ENCODE measurements around the gene SGPP1. TPM values are rescaled to one million over a fixed set of nuclear protein-coding genes. Genes with fewer than 3 reads are reported as not detected.

The SGPP1 gene
- total RNA-seq, 1 experiment from 2014 or later = 17.7 TPM

DNA sequence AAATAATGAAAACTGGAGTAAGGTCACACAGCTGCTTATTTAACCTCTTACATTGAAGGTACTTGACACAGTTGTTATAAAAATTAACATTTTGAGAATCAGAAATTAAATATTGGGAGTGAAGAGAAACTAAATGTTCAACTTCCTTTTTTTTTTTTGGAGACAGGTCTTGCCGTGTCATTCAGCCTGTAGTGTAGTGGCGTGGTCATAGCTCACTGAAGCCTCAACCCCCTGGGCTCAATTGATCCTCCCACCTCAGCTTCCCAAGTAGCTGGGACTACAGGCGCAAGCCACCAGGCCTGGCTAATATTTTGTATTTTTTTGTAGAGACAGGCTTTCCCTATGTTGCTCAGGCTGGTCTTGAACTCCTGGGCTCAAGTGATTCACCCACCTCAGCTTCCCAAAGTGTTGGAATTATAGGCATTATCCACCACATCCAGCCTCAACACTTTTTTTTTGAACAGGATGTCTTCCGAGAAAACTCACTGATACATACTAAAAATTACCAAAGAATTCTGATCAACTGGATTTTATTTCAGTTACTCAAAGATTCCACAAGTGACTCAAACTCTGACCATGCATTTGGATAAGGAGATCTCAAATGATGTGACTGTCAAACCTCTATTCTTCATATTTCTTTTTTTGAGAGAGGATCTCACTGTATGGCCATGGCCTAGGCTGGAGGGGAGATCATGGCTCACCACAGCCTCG lies 35.4 kb downstream of the SGPP1 start:
- no peak for TF ChIP-seq JUND (IDR thresholded peaks at IDR 0.05)
- no peak for TF ChIP-seq POLR2AphosphoS5 (IDR thresholded peaks at IDR 0.05; ENCODE audit: low read depth, low read length)
- POLR2A ChIA-PET = no interaction called here
- Histone ChIP-seq H3K4me1 (ENCODE audit: control insufficient read depth in 1 of 2, insufficient read depth in 2 of 2, low read length in 2 of 2) (no peaks in the 10 kb centered on the region; a peak in 1 of 4 replicates), H3K27me3 (ENCODE audit: insufficient read depth, low read length) (no peaks in the 10 kb centered on the region), H3K27ac (ENCODE audit: low read depth, low read length) (no peak overlapping the region), H2AFZ (ENCODE audit: low read depth, low read length, poor library complexity, severe bottlenecking) (no peak overlapping the region), H3K9ac (ENCODE audit: low read length) (no peak overlapping the region), H4K20me1 (ENCODE audit: insufficient read depth) (no peaks in the 10 kb centered on the region), H3K9me2 (ENCODE audit: insufficient read depth) (no peaks in the 10 kb centered on the region), H3K4me2 (ENCODE audit: low read length) (no peak overlapping the region), H3K79me2 (ENCODE audit: insufficient read depth, low read length) (no peaks in the 10 kb centered on the region), H3K36me3 (ENCODE audit: control insufficient read depth in 1 of 2, insufficient read depth in 2 of 2, low read length in 2 of 2) (0 out of 4 replicates have a peak, but pooled peaks cover 0 to 3% of the 10 kb centered on the region in 2 experiments), H3K9me3 (ENCODE audit: control insufficient read depth in 1 of 2, insufficient read depth in 1 of 2, low read depth in 1 of 2, low read length in 2 of 2) (no peaks in the 10 kb centered on the region), H3K4me3 (replicated peaks in 1 of 2; ENCODE audit: low read depth in 1 of 2, low read length in 2 of 2) (no peak overlapping the region)
- CTCF ChIA-PET = no interaction called here
- DNase-seq (ENCODE audit: low read depth, low spot score) = no peak
- no peak for ATAC-seq
- intact Hi-C loops (cut with micrococcal nuclease) = no loop called here
- no TSS peak for BruUV-seq (replicated peaks)
- RAD21 ChIA-PET (ENCODE audit: low non-redundant PET in 1 of 2, low total read pairs in 2 of 2, uncharacterized antibody in 2 of 2, unreplicated experiment in 2 of 2) = no interaction called here

DNA sequence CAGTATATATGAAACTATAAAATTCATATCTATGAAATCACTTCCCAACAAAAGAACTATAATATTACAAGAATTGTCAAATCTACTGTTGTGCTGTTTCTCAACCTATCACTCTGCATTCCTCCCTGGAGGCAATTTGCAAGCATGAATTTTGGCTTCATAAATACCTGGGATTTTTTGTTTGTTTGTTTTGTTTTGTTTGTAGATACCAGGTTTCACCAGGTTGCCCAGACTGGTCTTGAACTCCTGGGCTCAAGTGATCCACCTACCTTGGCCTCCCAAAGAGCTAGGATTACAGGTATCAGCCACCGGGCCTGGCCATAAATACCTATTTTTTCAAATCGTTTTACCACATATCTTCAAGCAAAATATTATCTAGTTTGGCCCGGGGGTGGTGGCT lies 38.7 kb downstream of the SGPP1 start:
- Histone ChIP-seq H3K9me2 (ENCODE audit: insufficient read depth) (no peaks in the 10 kb centered on the region), H3K4me3 (replicated peaks in 1 of 2; ENCODE audit: low read depth in 1 of 2, low read length in 2 of 2) (no peak overlapping the region), H3K36me3 (ENCODE audit: control insufficient read depth in 1 of 2, insufficient read depth in 2 of 2, low read length in 2 of 2) (peaks cover 0 to 6% of the 10 kb centered on the region in 2 experiments; a peak in 1 of 4 replicates), H3K9me3 (ENCODE audit: control insufficient read depth in 1 of 2, insufficient read depth in 1 of 2, low read depth in 1 of 2, low read length in 2 of 2) (no peaks in the 10 kb centered on the region), H3K27me3 (ENCODE audit: insufficient read depth, low read length) (no peaks in the 10 kb centered on the region), H3K4me1 (ENCODE audit: control insufficient read depth in 1 of 2, insufficient read depth in 2 of 2, low read length in 2 of 2) (peaks cover 0 to 7% of the 10 kb centered on the region in 2 experiments; a peak in 1 of 4 replicates), H3K4me2 (ENCODE audit: low read length) (no peak overlapping the region), H3K27ac (ENCODE audit: low read depth, low read length) (no peak overlapping the region), H4K20me1 (ENCODE audit: insufficient read depth) (no peaks in the 10 kb centered on the region; the same call in none of the 2 replicates), H2AFZ (ENCODE audit: low read depth, low read length, poor library complexity, severe bottlenecking) (no peak overlapping the region), H3K79me2 (ENCODE audit: insufficient read depth, low read length) (peaks cover 3% of the 10 kb centered on the region; the same call in 1 of the 2 replicates), H3K9ac (ENCODE audit: low read length) (no peak overlapping the region)
- no peak for DNase-seq (ENCODE audit: low read depth, low spot score)
- TF ChIP-seq ZNF274 (IDR thresholded peaks at IDR 0.05; ENCODE audit: low read depth, low read length) = no peak
- ChIA-PET CTCF (no interaction called here), POLR2A (no interaction called here), RAD21 (ENCODE audit: low non-redundant PET in 1 of 2, low total read pairs in 2 of 2, uncharacterized antibody in 2 of 2, unreplicated experiment in 2 of 2) (no interaction called here)
- intact Hi-C loops (cut with micrococcal nuclease) = no loop called here
- ATAC-seq = no peak
- BruUV-seq (replicated peaks) = no TSS peak

Data from HCT116 (cell line).